Measurements from ENCODE around the gene CYB5R2. TPM values are rescaled to one million over a fixed set of nuclear protein-coding genes. Genes with fewer than 3 reads are reported as not detected.

CYB5R2 gene
- total RNA-seq, 1 experiment from 2014 or later = 4.5 TPM

GRCh38 chr11:7703740-7704139 lies 30.4 kb upstream of the CYB5R2 start:
- H3K4me1 Mint-ChIP-seq (ENCODE audit: low read depth, unreplicated experiment) = no peaks in the 10 kb centered on the region
- ChIA-PET POLR2A (no interaction called here), CTCF (no interaction called here)
- peaks cover 12% of the 10 kb centered on the region for H3K27me3 Mint-ChIP-seq (ENCODE audit: insufficient read depth, unreplicated experiment)
- H3K27ac Mint-ChIP-seq (ENCODE audit: unreplicated experiment) = no peak overlapping the region
- Histone ChIP-seq H3K9me3 (no peaks in the 10 kb centered on the region), H3K4me1 (no peaks in the 10 kb centered on the region), H3K27me3 (replicated peaks; ENCODE audit: control insufficient read depth, insufficient read depth, low read length) (no peaks in the 10 kb centered on the region), H3K36me3 (ENCODE audit: control insufficient read depth, insufficient read depth, low read length) (no peaks in the 10 kb centered on the region), H3K4me3 (ENCODE audit: low read depth, low read length) (no peak overlapping the region)
- no peak for DNase-seq
- BruUV-seq (replicated peaks) = no TSS peak
- H3K36me3 Mint-ChIP-seq (ENCODE audit: insufficient read depth, unreplicated experiment) = no peaks in the 10 kb centered on the region
- H3K4me3 Mint-ChIP-seq (ENCODE audit: unreplicated experiment) = no peak overlapping the region
- intact Hi-C loops (cut with micrococcal nuclease; ENCODE audit: unreplicated experiment) = no loop called here
- no peaks in the 10 kb centered on the region for H3K9me3 Mint-ChIP-seq (ENCODE audit: unreplicated experiment)
- no peak for TF ChIP-seq CTCF (IDR thresholded peaks at IDR 0.05; ENCODE audit: insufficient read depth in 1 of 2, low read depth in 1 of 2, low read length in 1 of 2, severe bottlenecking in 1 of 2, unreplicated experiment in 1 of 2)

DNA sequence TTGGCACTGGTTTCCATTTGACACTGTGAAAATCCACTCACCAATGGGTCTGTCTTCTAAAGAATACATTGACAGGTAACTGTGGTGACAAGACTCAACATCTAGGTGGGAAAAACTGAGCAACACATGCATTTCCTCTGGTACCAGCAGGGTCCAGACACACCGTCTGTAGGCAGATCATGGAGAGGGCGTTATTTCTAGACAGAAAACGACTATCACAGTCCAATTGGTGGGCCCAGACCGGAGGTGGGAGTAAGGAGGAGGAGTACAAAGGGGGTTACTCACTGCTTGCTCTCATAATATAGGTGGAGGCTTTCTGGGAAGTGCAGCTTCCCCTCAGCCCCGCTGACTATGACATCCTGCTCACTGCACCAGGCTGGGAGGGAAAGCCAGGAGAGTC lies 23.1 kb upstream of the CYB5R2 start:
- Histone ChIP-seq H3K4me3 (ENCODE audit: low read depth, low read length) (no peak overlapping the region), H3K4me1 (peaks cover 18% of the 10 kb centered on the region), H3K9me3 (no peaks in the 10 kb centered on the region), H3K27me3 (replicated peaks; ENCODE audit: control insufficient read depth, insufficient read depth, low read length) (no peaks in the 10 kb centered on the region), H3K36me3 (ENCODE audit: control insufficient read depth, insufficient read depth, low read length) (no peaks in the 10 kb centered on the region)
- intact Hi-C loops (cut with micrococcal nuclease; ENCODE audit: unreplicated experiment) = loop anchor here (10.0 kb wide), 1 partner anchor 398 kb away; no protein-coding TSS in a partner anchor
- DNase-seq = no peak
- H3K36me3 Mint-ChIP-seq (ENCODE audit: insufficient read depth, unreplicated experiment) = no peaks in the 10 kb centered on the region
- no TSS peak for BruUV-seq (replicated peaks)
- H3K27me3 Mint-ChIP-seq (ENCODE audit: insufficient read depth, unreplicated experiment) = peaks cover 13% of the 10 kb centered on the region
- ChIA-PET POLR2A (no interaction called here), CTCF (no interaction called here)
- H3K4me3 Mint-ChIP-seq (ENCODE audit: unreplicated experiment) = no peak overlapping the region
- no peak for TF ChIP-seq CTCF (IDR thresholded peaks at IDR 0.05; ENCODE audit: insufficient read depth in 1 of 2, low read depth in 1 of 2, low read length in 1 of 2, severe bottlenecking in 1 of 2, unreplicated experiment in 1 of 2)
- H3K27ac Mint-ChIP-seq (ENCODE audit: unreplicated experiment) = no peak overlapping the region
- no peaks in the 10 kb centered on the region for H3K9me3 Mint-ChIP-seq (ENCODE audit: unreplicated experiment)
- H3K4me1 Mint-ChIP-seq (ENCODE audit: low read depth, unreplicated experiment) = peaks cover 24% of the 10 kb centered on the region

DNA sequence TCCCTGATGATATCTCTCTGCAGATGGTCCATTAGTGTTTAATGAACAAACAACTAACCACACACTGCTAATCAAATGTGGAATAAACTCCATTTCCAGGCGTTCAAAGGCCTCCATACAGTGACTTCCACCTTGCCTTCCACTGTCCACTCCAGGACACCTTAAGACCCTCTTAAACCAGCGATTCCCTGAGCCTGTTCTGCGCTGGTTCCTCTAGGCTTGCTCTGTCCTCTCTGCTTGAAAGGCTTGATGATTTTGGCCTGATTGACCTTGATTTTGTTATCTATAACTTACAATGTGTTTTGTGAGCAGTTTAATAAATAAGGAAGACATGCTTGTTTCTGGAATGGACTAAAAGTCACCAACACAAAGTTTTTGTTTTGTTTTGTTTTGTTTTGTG lies 20.9 kb upstream of the CYB5R2 start:
- no peaks in the 10 kb centered on the region for H3K36me3 Mint-ChIP-seq (ENCODE audit: insufficient read depth, unreplicated experiment)
- no TSS peak for BruUV-seq (replicated peaks)
- no peak overlapping the region for H3K4me3 ChIP-seq (ENCODE audit: low read depth, low read length)
- no peaks in the 10 kb centered on the region for H3K27me3 ChIP-seq (replicated peaks; ENCODE audit: control insufficient read depth, insufficient read depth, low read length)
- ChIA-PET CTCF (interaction anchor here (0.6 to 1.2 kb wide), 8 partner anchors 11 to 832 kb away, joined by 3 to 9 read pairs (median 4); no protein-coding TSS in a partner anchor), POLR2A (interaction anchor here (0.6 kb wide), 2 partner anchors 71 to 1309 kb away, joined by 3 read pairs; no protein-coding TSS in a partner anchor)
- no peaks in the 10 kb centered on the region for H3K36me3 ChIP-seq (ENCODE audit: control insufficient read depth, insufficient read depth, low read length)
- no peaks in the 10 kb centered on the region for H3K9me3 ChIP-seq
- H3K27ac Mint-ChIP-seq (ENCODE audit: unreplicated experiment) = no peak overlapping the region
- H3K9me3 Mint-ChIP-seq (ENCODE audit: unreplicated experiment) = no peaks in the 10 kb centered on the region
- peaks cover 6% of the 10 kb centered on the region for H3K27me3 Mint-ChIP-seq (ENCODE audit: insufficient read depth, unreplicated experiment)
- peaks cover 19% of the 10 kb centered on the region for H3K4me1 ChIP-seq
- peaks cover 26% of the 10 kb centered on the region for H3K4me1 Mint-ChIP-seq (ENCODE audit: low read depth, unreplicated experiment)
- no peak overlapping the region for H3K4me3 Mint-ChIP-seq (ENCODE audit: unreplicated experiment)
- no peak for DNase-seq
- no peak for TF ChIP-seq CTCF (IDR thresholded peaks at IDR 0.05; ENCODE audit: insufficient read depth in 1 of 2, low read depth in 1 of 2, low read length in 1 of 2, severe bottlenecking in 1 of 2, unreplicated experiment in 1 of 2)
- intact Hi-C loops (cut with micrococcal nuclease; ENCODE audit: unreplicated experiment) = loop anchor here (10.0 kb wide), 1 partner anchor 401 kb away; no protein-coding TSS in a partner anchor

Measured in Caco-2 (cell line).